ENCODE data around the gene MLC1.

MLC1 gene

GRCh38 chr22:50034126-50035081, 50.8 kb downstream of the MLC1 start:
- no peak for DNase-seq

GRCh38 chr22:50032941-50033601, 52.2 kb downstream of the MLC1 start:
- no peak for DNase-seq

- no peak for DNase-seq
These were observed 52.9 kb downstream of the MLC1 start for GRCh38 chr22:50032109-50032871.

GRCh38 chr22:50031189-50032091, 53.8 kb downstream of the MLC1 start:
- DNase-seq, result no peak

GRCh38 chr22:50030297-50031188, 54.7 kb downstream of the MLC1 start:
- DNase-seq, result peak; percentile 92

- peak; percentile 76 for DNase-seq
These were observed 57.3 kb downstream of the MLC1 start for GRCh38 chr22:50027639-50028537.

GRCh38 chr22:50025993-50026392, 59.2 kb downstream of the MLC1 start:
- no peak for DNase-seq

GRCh38 chr22:50022171-50022819, 62.9 kb downstream of the MLC1 start:
- DNase-seq, result no peak

- no peak for DNase-seq
These were observed 64.6 kb downstream of the MLC1 start for GRCh38 chr22:50020606-50021005.

- no peak for DNase-seq
These were observed 65.9 kb downstream of the MLC1 start for GRCh38 chr22:50019316-50019715.

GRCh38 chr22:50018608-50019285, 66.5 kb downstream of the MLC1 start:
- DNase-seq, result no peak

GRCh38 chr22:50017701-50018224, 67.5 kb downstream of the MLC1 start:
- no peak for DNase-seq

GRCh38 chr22:50016988-50017700, 68.1 kb downstream of the MLC1 start:
- no peak for DNase-seq

- DNase-seq, result no peak
These were observed 68.8 kb downstream of the MLC1 start for GRCh38 chr22:50016308-50016987.

GRCh38 chr22:50015451-50016307, 69.5 kb downstream of the MLC1 start:
- DNase-seq, result no peak

GRCh38 chr22:50014655-50015401, 70.4 kb downstream of the MLC1 start:
- no peak for DNase-seq
